HG03469 (cell line): ENCODE results near the gene PLCH2.
"Not testable (repeated sequence)": the region's sequence is repeated elsewhere in the genome, so short reads cannot be mapped to it uniquely, and the experiment has no call there.

Experiments used
- ATAC-seq: cut with Tn5 transposase; IDR thresholded peaks from one replicate; pipeline ENCODE4 v1.9.1; 2021; ENCODE audit warnings: mild to moderate bottlenecking, moderate library complexity, moderate number of reproducible peaks; ENCODE audit not compliant: unreplicated experiment

The PLCH2 gene

GRCh38 chr1:2540816-2541492 is 64.9 kb downstream of the PLCH2 start:
- no peak for ATAC-seq

DNA sequence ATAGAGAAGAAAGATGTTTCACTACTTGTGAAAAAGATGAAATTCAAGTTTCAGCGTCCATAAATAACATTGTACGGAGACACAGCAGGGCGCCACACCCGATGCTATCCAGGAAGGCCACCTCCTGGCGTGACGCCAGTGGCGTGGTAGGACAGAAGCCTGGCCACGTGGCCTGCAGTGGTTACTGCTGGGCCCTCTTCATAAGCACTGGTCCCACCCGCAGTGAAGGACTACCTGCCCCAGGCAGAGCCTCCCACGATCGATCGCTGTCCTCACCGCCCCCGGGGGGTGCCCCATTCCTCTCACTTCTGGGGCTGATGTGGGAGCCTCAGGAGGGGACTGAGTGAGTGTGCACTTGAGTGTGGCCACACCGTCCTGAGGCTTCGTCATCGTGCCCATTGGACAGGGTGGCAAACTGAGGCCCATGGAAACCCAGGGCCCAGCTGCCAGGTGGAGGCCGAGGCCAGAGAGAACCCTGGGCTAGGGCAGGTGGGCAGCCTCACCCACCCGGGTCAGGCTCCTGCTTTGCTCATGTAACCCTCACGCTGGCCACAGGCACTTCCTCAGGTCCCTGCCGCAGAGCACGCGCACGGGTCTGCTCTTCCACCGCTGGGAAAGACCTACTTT is 65.6 kb downstream of the PLCH2 start:
- ATAC-seq = no peak

- no peak for ATAC-seq
These were observed 66.3 kb downstream of the PLCH2 start for GRCh38 chr1:2542246-2542915.

GRCh38 chr1:2543543-2544092 is 67.5 kb downstream of the PLCH2 start:
- ATAC-seq = no peak

- ATAC-seq = no peak
These were observed 68.2 kb downstream of the PLCH2 start for GRCh38 chr1:2544093-2544874.

GRCh38 chr1:2544875-2545640 is 69.0 kb downstream of the PLCH2 start:
- no peak for ATAC-seq

DNA sequence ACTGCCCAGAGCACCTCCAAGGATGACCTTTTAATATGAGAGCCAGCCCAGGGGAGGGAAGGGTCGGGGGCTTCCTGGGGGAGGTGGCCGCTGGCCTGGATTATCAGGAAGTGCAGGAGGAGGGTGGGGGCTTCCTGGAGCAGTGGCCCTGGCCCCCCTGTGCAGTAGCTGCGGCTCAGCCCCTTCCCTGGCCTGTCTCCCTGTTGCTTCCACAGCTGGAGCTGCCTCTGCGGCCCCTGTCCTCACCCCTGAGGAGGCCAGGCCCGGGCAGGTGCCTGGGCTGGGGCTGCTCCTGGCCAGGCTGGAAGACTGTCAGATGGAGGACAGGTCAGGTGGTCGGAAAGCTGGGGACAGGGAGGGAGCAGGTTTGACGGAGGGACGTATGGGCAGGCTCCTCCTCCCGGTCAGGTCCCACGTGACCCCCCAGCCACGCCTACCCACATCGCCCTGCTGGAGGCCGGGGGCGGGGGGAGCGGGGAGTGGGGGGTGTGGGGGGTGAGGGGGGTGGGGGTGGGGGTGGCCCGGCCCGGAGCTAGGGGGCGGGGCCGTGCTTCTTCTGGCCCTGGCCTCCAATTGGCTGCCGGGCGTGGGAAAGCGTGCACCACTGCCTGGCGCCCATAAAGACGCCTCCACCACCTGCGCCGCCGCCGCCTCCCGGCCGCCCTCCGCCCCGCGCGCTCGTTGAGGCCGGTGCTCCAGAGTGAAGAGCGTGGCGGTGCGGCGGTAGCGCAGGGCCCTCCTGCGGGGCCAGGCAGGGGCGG is 69.8 kb downstream of the PLCH2 start:
- ATAC-seq = no peak

DNA sequence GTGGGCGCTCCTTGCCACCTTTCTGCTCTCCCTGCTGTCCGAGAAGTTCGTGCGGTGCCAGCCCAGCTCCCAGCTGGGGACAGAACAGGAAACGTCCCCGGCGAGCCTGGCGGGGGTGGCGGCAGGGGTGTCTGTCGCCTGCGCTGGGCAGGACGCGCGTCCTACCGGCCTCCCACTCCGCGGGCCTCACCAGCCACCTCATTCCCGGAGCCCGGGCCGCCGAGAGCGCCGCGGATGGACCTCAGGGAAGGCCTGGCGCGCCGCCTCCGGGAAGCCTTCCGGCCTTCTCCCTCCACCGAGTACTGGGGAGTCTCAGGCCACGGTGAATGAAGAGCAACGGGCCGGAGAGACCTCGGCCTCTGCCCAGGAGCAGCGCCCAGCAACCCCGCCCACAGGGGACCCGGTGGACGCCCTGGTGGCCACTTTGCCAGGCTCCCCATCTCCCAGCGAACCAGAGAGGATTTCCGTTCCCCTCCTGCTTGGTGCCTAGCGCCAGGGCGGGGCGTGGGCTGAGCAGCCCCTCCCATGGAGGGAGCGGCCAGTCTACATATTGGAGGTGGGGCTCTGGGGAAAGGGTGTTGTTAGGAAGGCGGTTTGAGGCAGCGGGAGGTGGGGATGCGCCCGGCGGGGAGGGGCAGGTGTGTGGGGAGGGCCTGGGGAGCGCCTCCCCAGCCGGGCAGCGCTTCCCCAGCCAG is 70.6 kb downstream of the PLCH2 start:
- peak; percentile 24 for ATAC-seq

GRCh38 chr1:2547210-2548067 is 71.3 kb downstream of the PLCH2 start:
- ATAC-seq = peak; percentile 0

GRCh38 chr1:2548068-2548589 is 72.0 kb downstream of the PLCH2 start:
- no peak for ATAC-seq

GRCh38 chr1:2549367-2550029 is 73.4 kb downstream of the PLCH2 start:
- not testable (repeated sequence) for ATAC-seq

DNA sequence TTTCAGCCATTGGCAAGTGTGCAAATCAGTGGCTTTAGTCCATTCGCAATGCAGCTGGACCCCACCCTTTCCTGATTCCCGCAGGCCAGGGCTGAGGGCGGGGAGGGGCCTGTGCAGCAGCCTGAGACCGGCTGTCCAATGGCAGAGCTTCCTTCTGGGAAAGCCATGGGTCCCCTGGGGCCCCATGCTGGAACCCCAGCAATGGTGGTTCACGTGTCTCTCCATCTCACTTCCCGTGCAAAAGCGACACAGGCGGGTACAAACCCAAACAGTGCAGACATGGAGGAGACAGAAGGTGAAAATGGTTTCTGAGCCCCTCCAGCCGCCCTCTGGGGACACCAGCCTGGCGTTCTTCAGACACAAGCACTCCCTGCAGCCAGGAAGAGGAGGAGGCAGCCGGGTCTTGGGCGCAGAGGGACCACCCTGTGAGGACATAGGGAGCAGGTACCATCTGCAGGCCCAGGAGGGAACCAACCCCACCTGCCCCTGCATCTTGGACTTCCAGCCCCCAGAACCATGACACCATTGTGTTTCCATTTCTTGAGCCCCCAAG is 74.3 kb downstream of the PLCH2 start:
- ATAC-seq = not testable (repeated sequence)

GRCh38 chr1:2551544-2551943 is 75.5 kb downstream of the PLCH2 start:
- not testable (repeated sequence) for ATAC-seq

- no peak for ATAC-seq
These were observed 76.1 kb downstream of the PLCH2 start for GRCh38 chr1:2552189-2552588.

GRCh38 chr1:2553076-2553475 is 77.0 kb downstream of the PLCH2 start:
- ATAC-seq = not testable (repeated sequence)

DNA sequence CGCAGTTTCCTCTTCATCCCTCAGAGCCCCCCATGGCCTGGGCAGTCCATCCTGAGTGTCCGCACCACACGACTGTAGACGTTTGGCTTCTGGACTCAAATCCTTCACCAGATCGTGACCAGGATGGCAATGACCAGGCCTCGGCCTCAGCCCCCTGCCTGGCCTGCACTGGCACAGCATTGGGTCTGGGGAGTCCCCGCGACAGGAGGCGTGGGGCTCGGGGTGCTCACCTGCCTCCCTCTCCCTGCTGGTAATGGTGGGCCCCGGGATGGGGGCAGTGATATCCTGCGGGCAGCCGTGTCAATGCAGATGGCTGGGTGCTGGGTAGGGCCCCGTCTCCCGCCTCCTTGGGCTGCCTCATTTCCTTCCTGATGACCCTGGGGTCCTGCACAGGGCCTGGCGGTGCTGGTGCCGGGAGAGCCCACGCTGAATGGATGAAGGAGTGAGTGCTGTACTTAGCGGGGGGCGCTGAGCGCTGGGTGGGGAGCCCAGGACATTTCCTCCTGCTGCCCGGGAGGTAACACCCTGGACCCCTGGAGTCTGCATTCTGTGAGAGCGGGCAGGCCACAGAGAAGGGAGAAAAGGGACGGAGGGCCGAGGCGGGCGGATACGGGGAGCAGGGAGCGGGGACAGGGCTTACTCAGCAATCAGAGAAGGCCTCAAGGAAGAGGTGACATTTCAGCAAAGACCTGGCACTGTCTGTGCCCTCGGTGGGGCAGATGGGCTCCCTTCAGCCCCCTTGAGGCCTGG is 78.0 kb downstream of the PLCH2 start:
- no peak for ATAC-seq
